Mammary epithelial cell (primary cell): Measurements from ENCODE around the gene EXOC3.

ENCODE experiments used
- EZH2 ChIP-seq: IDR thresholded peaks from 2 replicates; pipeline ENCODE4 v1.6.1; 2012; ENCODE audit warnings: low read length, inconsistent platforms, borderline replicate concordance
- TF ChIP-seq, protein P1 (sequence below), 2 donors: IDR thresholded peaks in 1 of 2; conservative IDR thresholded peaks in 1 of 2; 2 replicates each; pipeline ENCODE4 v1.5.1; 2011 to 2012; ENCODE audit warnings: inconsistent platforms in 2 of 2, low read length in 2 of 2, mild to moderate bottlenecking in 2 of 2, control low read depth in 1 of 2, low read depth in 1 of 2; ENCODE audit not compliant: insufficient read depth in 1 of 2; ENCODE audit errors: extremely low read depth in 1 of 2

DNA sequence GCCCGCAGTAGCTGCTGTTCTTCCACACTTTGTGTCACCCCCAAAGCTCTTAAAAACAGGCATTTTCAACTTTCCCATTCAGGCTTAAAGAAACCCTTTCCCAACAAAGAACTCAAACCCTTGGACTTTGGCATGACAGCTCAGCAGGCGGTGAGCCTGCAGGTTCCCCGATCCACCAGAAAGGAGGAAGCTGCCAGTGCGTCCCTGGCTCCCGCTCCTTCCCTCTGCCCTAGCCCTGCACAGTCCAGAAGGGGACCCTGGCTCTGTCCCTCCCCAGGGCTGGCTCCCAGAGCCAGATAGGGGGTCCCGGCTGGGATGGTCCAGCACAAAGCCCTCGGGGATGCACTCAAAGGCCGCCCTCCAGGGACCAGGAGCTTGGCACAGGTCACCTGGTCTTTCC lies 71.7 kb downstream of the EXOC3 start:
- TF ChIP-seq, protein P1, sequence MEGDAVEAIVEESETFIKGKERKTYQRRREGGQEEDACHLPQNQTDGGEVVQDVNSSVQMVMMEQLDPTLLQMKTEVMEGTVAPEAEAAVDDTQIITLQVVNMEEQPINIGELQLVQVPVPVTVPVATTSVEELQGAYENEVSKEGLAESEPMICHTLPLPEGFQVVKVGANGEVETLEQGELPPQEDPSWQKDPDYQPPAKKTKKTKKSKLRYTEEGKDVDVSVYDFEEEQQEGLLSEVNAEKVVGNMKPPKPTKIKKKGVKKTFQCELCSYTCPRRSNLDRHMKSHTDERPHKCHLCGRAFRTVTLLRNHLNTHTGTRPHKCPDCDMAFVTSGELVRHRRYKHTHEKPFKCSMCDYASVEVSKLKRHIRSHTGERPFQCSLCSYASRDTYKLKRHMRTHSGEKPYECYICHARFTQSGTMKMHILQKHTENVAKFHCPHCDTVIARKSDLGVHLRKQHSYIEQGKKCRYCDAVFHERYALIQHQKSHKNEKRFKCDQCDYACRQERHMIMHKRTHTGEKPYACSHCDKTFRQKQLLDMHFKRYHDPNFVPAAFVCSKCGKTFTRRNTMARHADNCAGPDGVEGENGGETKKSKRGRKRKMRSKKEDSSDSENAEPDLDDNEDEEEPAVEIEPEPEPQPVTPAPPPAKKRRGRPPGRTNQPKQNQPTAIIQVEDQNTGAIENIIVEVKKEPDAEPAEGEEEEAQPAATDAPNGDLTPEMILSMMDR (conservative IDR thresholded peaks at IDR 0.05 in 1 of 2, IDR thresholded peaks at IDR 0.05 in 1 of 2; ENCODE audit: extremely low read depth in 1 of 2, insufficient read depth in 1 of 2, low read depth in 1 of 2, low read length in 2 of 2): no peak
- no peak for TF ChIP-seq EZH2
